Measurements from ENCODE around the gene MAP1A. TPM values are rescaled to one million over a fixed set of nuclear protein-coding genes. Genes with fewer than 3 reads are reported as not detected.

Gene MAP1A
- total RNA-seq, 1 donor from 2014 or later: 301 TPM

DNA sequence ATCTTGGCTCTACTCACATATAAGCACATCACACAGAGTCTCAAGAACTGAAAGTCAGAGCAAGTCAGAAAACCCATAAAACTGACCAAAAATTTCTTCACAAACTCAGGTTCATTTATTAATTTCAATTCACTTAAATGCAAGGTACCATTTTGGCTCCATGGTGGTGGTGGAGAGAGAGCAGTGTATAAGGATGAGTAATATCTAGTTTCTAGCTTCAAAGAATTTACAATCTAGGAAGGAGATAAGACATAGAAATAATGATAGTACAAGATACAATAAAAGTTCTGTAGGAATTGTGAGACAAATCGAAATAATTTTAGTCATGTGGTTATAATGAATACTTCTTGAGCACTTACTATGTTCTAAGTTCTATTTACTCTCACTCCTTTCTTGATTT is 17.8 kb upstream of the MAP1A start:
- Mint-ChIP-seq H3K4me1 (ENCODE audit: low read depth, unreplicated experiment) (no peaks in the 10 kb centered on the region), H3K27me3 (ENCODE audit: unreplicated experiment) (no peaks in the 10 kb centered on the region), H3K9me3 (ENCODE audit: unreplicated experiment) (peaks cover 3% of the 10 kb centered on the region), H3K27ac (ENCODE audit: unreplicated experiment) (no peak overlapping the region), H3K36me3 (ENCODE audit: unreplicated experiment) (no peaks in the 10 kb centered on the region), H3K4me3 (ENCODE audit: unreplicated experiment) (no peak overlapping the region)
- DNase-seq: no peak
- TF ChIP-seq, protein P1, sequence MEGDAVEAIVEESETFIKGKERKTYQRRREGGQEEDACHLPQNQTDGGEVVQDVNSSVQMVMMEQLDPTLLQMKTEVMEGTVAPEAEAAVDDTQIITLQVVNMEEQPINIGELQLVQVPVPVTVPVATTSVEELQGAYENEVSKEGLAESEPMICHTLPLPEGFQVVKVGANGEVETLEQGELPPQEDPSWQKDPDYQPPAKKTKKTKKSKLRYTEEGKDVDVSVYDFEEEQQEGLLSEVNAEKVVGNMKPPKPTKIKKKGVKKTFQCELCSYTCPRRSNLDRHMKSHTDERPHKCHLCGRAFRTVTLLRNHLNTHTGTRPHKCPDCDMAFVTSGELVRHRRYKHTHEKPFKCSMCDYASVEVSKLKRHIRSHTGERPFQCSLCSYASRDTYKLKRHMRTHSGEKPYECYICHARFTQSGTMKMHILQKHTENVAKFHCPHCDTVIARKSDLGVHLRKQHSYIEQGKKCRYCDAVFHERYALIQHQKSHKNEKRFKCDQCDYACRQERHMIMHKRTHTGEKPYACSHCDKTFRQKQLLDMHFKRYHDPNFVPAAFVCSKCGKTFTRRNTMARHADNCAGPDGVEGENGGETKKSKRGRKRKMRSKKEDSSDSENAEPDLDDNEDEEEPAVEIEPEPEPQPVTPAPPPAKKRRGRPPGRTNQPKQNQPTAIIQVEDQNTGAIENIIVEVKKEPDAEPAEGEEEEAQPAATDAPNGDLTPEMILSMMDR (IDR thresholded peaks at IDR 0.05; ENCODE audit: partially characterized antibody, unreplicated experiment): no peak

DNA sequence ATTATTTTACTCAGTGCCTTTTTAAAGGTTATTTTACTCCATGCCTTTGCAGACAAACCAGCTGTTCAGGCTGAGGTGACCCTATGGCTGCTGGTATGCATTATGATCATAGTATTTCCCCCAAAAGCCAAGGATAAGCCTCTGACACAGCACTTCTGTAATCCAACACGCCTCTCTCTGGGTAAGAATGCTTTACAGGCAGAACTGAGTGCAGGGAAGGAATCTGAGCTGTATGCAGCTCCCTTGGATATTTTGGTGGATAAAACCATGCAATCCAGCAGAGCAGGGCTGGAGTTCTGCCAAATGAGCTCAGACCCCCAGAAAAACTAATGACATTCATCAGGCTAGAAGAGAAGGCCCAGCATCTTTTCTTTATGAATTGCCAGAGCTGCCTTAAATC is 11.7 kb upstream of the MAP1A start:
- peaks cover 5% of the 10 kb centered on the region for H3K27me3 Mint-ChIP-seq (ENCODE audit: unreplicated experiment)
- H3K4me3 Mint-ChIP-seq (ENCODE audit: unreplicated experiment): no peak overlapping the region
- TF ChIP-seq, protein P1 (IDR thresholded peaks at IDR 0.05; ENCODE audit: partially characterized antibody, unreplicated experiment): no peak
- H3K27ac Mint-ChIP-seq (ENCODE audit: unreplicated experiment): no peak overlapping the region
- no peak for DNase-seq
- H3K4me1 Mint-ChIP-seq (ENCODE audit: low read depth, unreplicated experiment): peaks cover 11% of the 10 kb centered on the region
- peaks cover 3% of the 10 kb centered on the region for H3K9me3 Mint-ChIP-seq (ENCODE audit: unreplicated experiment)
- no peaks in the 10 kb centered on the region for H3K36me3 Mint-ChIP-seq (ENCODE audit: unreplicated experiment)

DNA sequence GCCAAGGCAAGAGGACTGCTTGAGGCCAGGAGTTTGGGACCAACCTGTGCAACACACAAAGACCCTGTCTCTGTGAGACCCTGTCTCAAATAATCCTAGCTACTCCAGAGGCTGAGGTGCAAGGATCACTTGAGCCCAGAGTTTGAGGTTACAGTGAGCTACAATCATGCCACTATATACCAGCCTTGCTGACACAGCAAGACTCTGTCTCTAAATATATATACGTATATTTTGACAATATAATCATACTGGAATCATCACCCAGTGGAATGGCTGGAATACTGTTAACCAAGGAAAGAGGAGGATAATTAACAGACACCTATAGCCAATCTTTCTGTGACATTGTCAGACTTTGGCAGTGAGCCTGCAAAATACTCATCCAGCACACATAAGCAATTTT is 9.0 kb upstream of the MAP1A start:
- Mint-ChIP-seq H3K36me3 (ENCODE audit: unreplicated experiment) (no peaks in the 10 kb centered on the region), H3K4me3 (ENCODE audit: unreplicated experiment) (peak overlapping the region; percentile 93), H3K27ac (ENCODE audit: unreplicated experiment) (peak overlapping the region; percentile 98), H3K27me3 (ENCODE audit: unreplicated experiment) (peaks cover 13% of the 10 kb centered on the region), H3K4me1 (ENCODE audit: low read depth, unreplicated experiment) (peaks cover 28% of the 10 kb centered on the region), H3K9me3 (ENCODE audit: unreplicated experiment) (peaks cover 5% of the 10 kb centered on the region)
- DNase-seq: no peak
- TF ChIP-seq, protein P1 (IDR thresholded peaks at IDR 0.05; ENCODE audit: partially characterized antibody, unreplicated experiment): no peak

DNA sequence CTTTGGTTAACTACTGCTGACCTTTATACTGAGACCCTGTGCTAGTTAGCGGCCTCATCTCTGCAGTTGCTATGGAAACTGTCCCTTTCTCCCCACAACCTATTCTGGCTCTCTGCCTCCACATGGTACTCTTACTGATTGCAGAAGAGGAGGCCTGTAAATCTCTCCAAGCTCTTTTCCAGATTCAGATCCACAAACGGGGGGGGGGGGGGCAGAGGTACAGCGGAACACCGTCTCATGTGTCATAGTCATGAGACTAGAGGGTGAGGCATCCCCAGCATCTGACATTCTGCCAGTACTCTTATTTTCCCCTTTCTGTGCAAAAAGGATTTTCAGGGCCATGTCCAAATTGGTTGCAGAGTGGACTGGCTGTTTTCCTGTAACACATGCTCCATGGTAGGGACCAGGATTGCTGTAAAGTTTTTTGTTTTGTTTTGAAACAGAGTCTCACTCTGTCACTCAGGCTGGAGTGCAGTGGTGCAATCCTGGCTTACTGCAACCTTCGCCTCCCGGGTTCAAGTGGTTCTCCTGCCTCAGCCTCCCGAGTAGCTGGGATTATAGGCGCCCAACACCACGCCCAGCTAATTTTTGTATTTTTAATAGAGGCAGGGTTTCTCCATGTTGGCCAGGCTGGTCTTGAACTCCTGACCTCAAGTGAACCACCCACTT is 8.3 kb upstream of the MAP1A start:
- Mint-ChIP-seq H3K36me3 (ENCODE audit: unreplicated experiment) (no peaks in the 10 kb centered on the region), H3K4me1 (ENCODE audit: low read depth, unreplicated experiment) (peaks cover 35% of the 10 kb centered on the region), H3K9me3 (ENCODE audit: unreplicated experiment) (peaks cover 8% of the 10 kb centered on the region), H3K27ac (ENCODE audit: unreplicated experiment) (peak overlapping the region; percentile 98), H3K27me3 (ENCODE audit: unreplicated experiment) (peaks cover 13% of the 10 kb centered on the region), H3K4me3 (ENCODE audit: unreplicated experiment) (peak overlapping the region; percentile 93)
- no peak for DNase-seq
- TF ChIP-seq, protein P1 (IDR thresholded peaks at IDR 0.05; ENCODE audit: partially characterized antibody, unreplicated experiment): no peak

DNA sequence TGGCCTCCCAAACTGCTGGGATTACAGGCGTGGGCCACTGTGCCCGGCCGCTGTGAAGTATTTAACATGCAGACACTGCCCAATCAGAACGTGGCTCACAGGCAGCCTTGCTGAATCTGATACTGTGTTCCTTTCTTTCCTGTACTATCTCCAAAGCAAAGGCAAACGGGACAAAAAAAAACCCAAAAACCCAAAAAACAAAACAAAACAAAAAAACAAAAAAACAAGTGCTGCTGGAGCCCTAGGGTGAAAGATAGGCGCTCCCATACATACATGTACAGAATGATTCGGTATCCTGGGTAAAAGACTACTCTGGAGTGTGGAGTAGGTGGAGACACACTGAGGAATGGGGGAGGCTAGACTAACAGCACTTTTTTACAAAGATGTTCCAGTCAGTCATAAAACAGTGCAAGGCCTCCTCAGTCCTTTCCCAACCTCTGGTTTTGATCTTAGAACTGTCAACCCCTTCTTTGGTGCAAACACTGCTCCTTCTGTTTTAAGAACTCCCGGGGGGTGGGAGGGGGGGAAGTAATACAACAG is 7.7 kb upstream of the MAP1A start:
- no peaks in the 10 kb centered on the region for H3K36me3 Mint-ChIP-seq (ENCODE audit: unreplicated experiment)
- H3K4me1 Mint-ChIP-seq (ENCODE audit: low read depth, unreplicated experiment): peaks cover 39% of the 10 kb centered on the region
- H3K27ac Mint-ChIP-seq (ENCODE audit: unreplicated experiment): peak overlapping the region; percentile 98
- TF ChIP-seq, protein P1 (IDR thresholded peaks at IDR 0.05; ENCODE audit: partially characterized antibody, unreplicated experiment): no peak
- H3K27me3 Mint-ChIP-seq (ENCODE audit: unreplicated experiment): peaks cover 13% of the 10 kb centered on the region
- peak overlapping the region; percentile 93 for H3K4me3 Mint-ChIP-seq (ENCODE audit: unreplicated experiment)
- DNase-seq: no peak
- peaks cover 11% of the 10 kb centered on the region for H3K9me3 Mint-ChIP-seq (ENCODE audit: unreplicated experiment)
